HCT116 (cell line): ENCODE results near the gene RLN3. TPM values are rescaled to one million over a fixed set of nuclear protein-coding genes. Genes with fewer than 3 reads are reported as not detected.

Experiments used
- ATAC-seq: fragments of 200-7000 bp; cut with Tn5 transposase; 2 replicates; pipeline ENCODE4 v1.9.1; 2020; ENCODE audit warnings: mild to moderate bottlenecking, moderate library complexity
- BruUV-seq: library from RNA; stranded (reverse); fragments of 400-500 nt; replicated peaks from 2 replicates; lab custom pipeline; 2021; lab: Mats Ljungman, UMichigan
- CTCF ChIA-PET: fragments of 300-600 bp; sonication (Branson Sonifier 250); formaldehyde crosslinking; loops from one replicate; lab custom pipeline; 2021; ENCODE audit warnings: antibody characterized with exemption; lab: Charles Lee
- POLR2A ChIA-PET: fragments of 300-600, 350-600 bp; sonication (Branson Sonifier 250); formaldehyde crosslinking; loops from one replicate; lab custom pipeline; 2021; ENCODE audit warnings: antibody characterized with exemption; lab: Charles Lee
- RAD21 ChIA-PET, 2 experiments: fragments of 300-600 bp; sonication (Branson Sonifier 250); formaldehyde crosslinking; loops; one replicate each; lab custom pipeline; 2023; ENCODE audit warnings: low total read pairs in 2 of 2; ENCODE audit not compliant: uncharacterized antibody in 2 of 2, unreplicated experiment in 2 of 2, low non-redundant PET in 1 of 2; lab: Charles Lee
- DNase-seq: peaks from one replicate; pipeline ENCODE4 v3.0.0-alpha.2; 2010; ENCODE audit warnings: low read depth, low spot score
- H2AFZ ChIP-seq: fragments of 200-600 bp; shearing (Covaris generic), sonication (generic); 2 replicates; pipeline ENCODE4 v1.6.1; 2017; ENCODE audit warnings: low read depth, mixed run types, mixed read lengths, antibody characterized with exemption, low read length; ENCODE audit not compliant: poor library complexity, severe bottlenecking
- H3K27ac ChIP-seq: 2 replicates; pipeline ENCODE4 v1.5.1; 2012; ENCODE audit warnings: low read depth, low read length
- H3K27me3 ChIP-seq: fragments of 200-600 bp; sonication (generic); 2 replicates; pipeline ENCODE4 v1.6.1; 2016; ENCODE audit warnings: mixed run types, low read length, mixed read lengths; ENCODE audit not compliant: insufficient read depth
- H3K36me3 ChIP-seq, 2 experiments: fragments of 200-500 bp in 1 of 2; fragments of 200-600 bp in 1 of 2; sonication (Bioruptor generic) in 1 of 2; sonication (generic) in 1 of 2; 2 replicates each; pipeline versions ENCODE4 v1.5.1 to v1.6.1; 2014 to 2016; ENCODE audit warnings: low read length in 2 of 2, inconsistent platforms in 1 of 2, mixed read lengths in 1 of 2, mixed run types in 1 of 2; ENCODE audit not compliant: insufficient read depth in 2 of 2, control insufficient read depth in 1 of 2
- H3K4me1 ChIP-seq, 2 experiments: fragments of 200-600 bp in 1 of 2; sonication (generic) in 1 of 2; 2 replicates each; pipeline versions ENCODE4 v1.5.1 to v1.6.1; 2012 to 2017; ENCODE audit warnings: low read length in 2 of 2, inconsistent platforms in 1 of 2, mild to moderate bottlenecking in 1 of 2, mixed read lengths in 1 of 2, mixed run types in 1 of 2, moderate library complexity in 1 of 2; ENCODE audit not compliant: insufficient read depth in 2 of 2, control insufficient read depth in 1 of 2
- H3K4me2 ChIP-seq: fragments of 200-600 bp; sonication (generic); 2 replicates; pipeline ENCODE4 v1.6.1; 2017; ENCODE audit warnings: mixed run types, low read length, mixed read lengths
- H3K4me3 ChIP-seq, 2 experiments: fragments of 200-600 bp in 1 of 2; sonication (generic) in 1 of 2; replicated peaks in 1 of 2; 2 replicates each; pipeline ENCODE4 v1.5.1; 2011 to 2016; ENCODE audit warnings: low read length in 2 of 2, control low read depth in 1 of 2, low read depth in 1 of 2, mild to moderate bottlenecking in 1 of 2, mixed read lengths in 1 of 2, mixed run types in 1 of 2
- H3K79me2 ChIP-seq: fragments of 200-600 bp; sonication (generic); 2 replicates; pipeline ENCODE4 v1.6.1; 2017; ENCODE audit warnings: mild to moderate bottlenecking, mixed run types, low read length, moderate library complexity, mixed read lengths; ENCODE audit not compliant: insufficient read depth
- H3K9ac ChIP-seq: fragments of 200-600 bp; sonication (generic); 2 replicates; pipeline ENCODE4 v1.6.1; 2016; ENCODE audit warnings: low read length, mixed read lengths
- H3K9me2 ChIP-seq: fragments of 200-600 bp; sonication (generic), shearing (Covaris generic); 2 replicates; pipeline ENCODE4 v1.6.1; 2017; ENCODE audit warnings: mixed run types, mild to moderate bottlenecking, moderate library complexity; ENCODE audit not compliant: insufficient read depth
- H3K9me3 ChIP-seq, 2 experiments: fragments of 200-500 bp in 1 of 2; fragments of 200-600 bp in 1 of 2; sonication (Bioruptor generic) in 1 of 2; sonication (generic) in 1 of 2; 2 replicates each; pipeline ENCODE4 v1.6.1; 2014 to 2017; ENCODE audit warnings: low read length in 2 of 2, mixed read lengths in 2 of 2, inconsistent platforms in 1 of 2, low read depth in 1 of 2, mild to moderate bottlenecking in 1 of 2, mixed run types in 1 of 2, moderate library complexity in 1 of 2; ENCODE audit not compliant: control insufficient read depth in 1 of 2, insufficient read depth in 1 of 2
- H4K20me1 ChIP-seq: fragments of 200-600 bp; sonication (generic), shearing (Covaris generic); 2 replicates; pipeline ENCODE4 v1.6.1; 2017; ENCODE audit warnings: mixed run types, mild to moderate bottlenecking, moderate library complexity; ENCODE audit not compliant: insufficient read depth
- ATF3 ChIP-seq: IDR thresholded peaks from 2 replicates; pipeline ENCODE4 v1.6.1; 2012
- CEBPB ChIP-seq: IDR thresholded peaks from 2 replicates; pipeline ENCODE4 v1.6.1; 2012; ENCODE audit warnings: low read depth
- CTCF ChIP-seq, 3 experiments: fragments of 200-600 bp in 1 of 3; sonication (generic) in 1 of 3; IDR thresholded peaks in 2 of 3; conservative IDR thresholded peaks in 1 of 3; 2 replicates each; pipeline ENCODE4 v1.5.1; 2012 to 2017; ENCODE audit warnings: low read depth in 2 of 3, low read length in 2 of 3, antibody characterized with exemption in 1 of 3, borderline replicate concordance in 1 of 3, control low read depth in 1 of 3, mild to moderate bottlenecking in 1 of 3, mixed read lengths in 1 of 3, mixed run types in 1 of 3, moderate library complexity in 1 of 3; ENCODE audit not compliant: insufficient read depth in 1 of 3
- EGR1 ChIP-seq: IDR thresholded peaks from 2 replicates; pipeline ENCODE4 v1.6.1; 2012; ENCODE audit warnings: low read depth
- EZH2 ChIP-seq: fragments of 200-600 bp; sonication (generic); IDR thresholded peaks from 2 replicates; pipeline ENCODE4 v1.6.1; 2017; ENCODE audit warnings: antibody characterized with exemption, mixed run types
- FOSL1 ChIP-seq: IDR thresholded peaks from 2 replicates; pipeline ENCODE4 v1.6.1; 2012; ENCODE audit warnings: low read depth
- MAX ChIP-seq: IDR thresholded peaks from 2 replicates; pipeline ENCODE4 v1.6.1; 2012
- POLR2A ChIP-seq: IDR thresholded peaks from 2 replicates; pipeline ENCODE4 v1.7.0; 2011; ENCODE audit warnings: borderline replicate concordance; ENCODE audit not compliant: insufficient read depth, insufficient read length; ENCODE audit errors: extremely low read depth
- POLR2AphosphoS5 ChIP-seq: IDR thresholded peaks from 2 replicates; pipeline ENCODE4 v1.6.1; 2011; ENCODE audit warnings: mild to moderate bottlenecking, low read depth, low read length, moderate library complexity
- RAD21 ChIP-seq: IDR thresholded peaks from 2 replicates; pipeline ENCODE4 v1.6.1; 2012; ENCODE audit warnings: low read depth, mild to moderate bottlenecking
- REST ChIP-seq: IDR thresholded peaks from 2 replicates; pipeline ENCODE4 v1.6.1; 2012; ENCODE audit warnings: low read depth
- SP1 ChIP-seq: IDR thresholded peaks from 2 replicates; pipeline ENCODE4 v1.6.1; 2012; ENCODE audit warnings: low read depth
- TCF7L2 ChIP-seq: IDR thresholded peaks from 2 replicates; pipeline ENCODE4 v1.7.0; 2011; ENCODE audit warnings: borderline replicate concordance, inconsistent platforms; ENCODE audit not compliant: insufficient read depth, insufficient read length; ENCODE audit errors: extremely low read depth
- ZBTB33 ChIP-seq: IDR thresholded peaks from 2 replicates; pipeline ENCODE4 v1.6.1; 2011; ENCODE audit warnings: mild to moderate bottlenecking, low read length, moderate library complexity; ENCODE audit not compliant: insufficient replicate concordance; ENCODE audit errors: extremely low read depth
- ZNF274 ChIP-seq: fragments of 200-500 bp; sonication (Bioruptor generic); IDR thresholded peaks from 2 replicates; pipeline ENCODE4 v1.6.1; 2014; ENCODE audit warnings: mild to moderate bottlenecking, low read depth, low read length, inconsistent platforms
- intact Hi-C: fragments of 100-400 bp; cut with micrococcal nuclease; formaldehyde crosslinking; loops from 2 replicates; pipeline ENCODE4 v1.10.0; 2022
- total RNA-seq: library from RNA; stranded (reverse); gene quantifications from one replicate; pipeline ENCODE4 v1.2.1, GENCODE V29; 2021; ENCODE audit not compliant: unreplicated experiment

The RLN3 gene
- total RNA-seq, 1 experiment from 2014 or later: not detected

- no TSS peak for BruUV-seq
- no peak overlapping the region for H2AFZ ChIP-seq
- POLR2A ChIA-PET: no interaction called here
Observed at GRCh38 chr19:13979244-13979615, 48.7 kb upstream of the RLN3 start.

More at GRCh38 chr19:13979244-13979615, 48.7 kb upstream of the RLN3 start:
- Histone ChIP-seq H3K9me2 (no peaks in the 10 kb centered on the region), H3K4me1 (peaks cover 0 to 4% of the 10 kb centered on the region in 2 experiments; a peak in 3 of 4 replicates), H3K9me3 (no peaks in the 10 kb centered on the region), H3K27ac (no peak overlapping the region), H3K4me3 (no peak overlapping the region), H3K79me2 (no peaks in the 10 kb centered on the region), H4K20me1 (no peaks in the 10 kb centered on the region), H3K9ac (no peak overlapping the region), H3K36me3 (no peaks in the 10 kb centered on the region; a peak in 1 of 4 replicates), H3K4me2 (no peak overlapping the region), H3K27me3 (no peaks in the 10 kb centered on the region)
- no peak for TF ChIP-seq EGR1
- no peak for TF ChIP-seq EZH2
- TF ChIP-seq ZBTB33: no peak
- no peak for TF ChIP-seq SP1
- TF ChIP-seq RAD21: no peak
- TF ChIP-seq CTCF (IDR thresholded peaks at IDR 0.05 in 2 of 3, conservative IDR thresholded peaks at IDR 0.05 in 1 of 3; ENCODE audit: borderline replicate concordance in 1 of 3, insufficient read depth in 1 of 3, low read depth in 2 of 3, low read length in 2 of 3): no peak
- TF ChIP-seq ZNF274: no peak
- TF ChIP-seq REST: no peak
- TF ChIP-seq ATF3: no peak
- no peak for TF ChIP-seq FOSL1
- no peak for TF ChIP-seq CEBPB
- no peak for TF ChIP-seq TCF7L2
- no peak for TF ChIP-seq MAX
- TF ChIP-seq POLR2AphosphoS5: no peak
- TF ChIP-seq POLR2A: no peak
- RAD21 ChIA-PET: no interaction called here
- intact Hi-C loops: no loop called here
- CTCF ChIA-PET: no interaction called here
- ATAC-seq (no peak), DNase-seq (no peak)
